Measurements from ENCODE around the gene ABCA4. TPM values are rescaled to one million over a fixed set of nuclear protein-coding genes. Genes with fewer than 3 reads are reported as not detected.

The ABCA4 gene
- total RNA-seq, 2 donors from 2014 or later = under 0.01 TPM

DNA sequence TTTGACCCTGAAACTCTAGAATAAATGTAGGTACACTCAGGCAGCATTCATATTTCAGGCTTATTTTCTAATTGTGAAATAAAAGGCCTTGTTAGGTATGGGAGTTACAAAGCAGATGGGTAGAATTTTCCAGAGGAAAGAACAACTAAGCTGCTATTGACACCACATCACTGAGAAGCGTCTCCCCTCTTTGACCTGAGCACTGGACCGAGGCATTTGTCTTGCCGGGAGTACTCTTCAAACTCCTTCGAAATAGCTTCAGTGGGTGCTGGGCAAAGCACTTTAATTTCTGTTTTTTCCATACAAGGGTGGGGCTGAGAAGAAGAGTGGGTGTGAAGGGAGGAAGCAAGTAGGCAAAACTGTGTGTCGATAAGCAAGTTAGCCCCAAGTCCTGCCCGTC is 36.4 kb downstream of the ABCA4 start:
- Histone ChIP-seq H3K27ac (no peak overlapping the region), H3K9me3 (no peaks in the 10 kb centered on the region), H3K27me3 (no peaks in the 10 kb centered on the region), H3K36me3 (replicated peaks in 1 of 2; ENCODE audit: insufficient read depth in 1 of 2, low read depth in 2 of 2) (no peaks in the 10 kb centered on the region), H3K4me3 (no peak overlapping the region), H3K4me1 (no peaks in the 10 kb centered on the region)
- intact Hi-C loops (cut with DNase I) = no loop called here
- WGBS, 2 donors = 87% methylated on average over 6 of the region's 6 CpGs
- TF ChIP-seq CTCF (IDR thresholded peaks at IDR 0.05) = no peak
- no peak for TF ChIP-seq POLR2A (IDR thresholded peaks at IDR 0.05)
- ATAC-seq = no peak
- DNase-seq = no peak

DNA sequence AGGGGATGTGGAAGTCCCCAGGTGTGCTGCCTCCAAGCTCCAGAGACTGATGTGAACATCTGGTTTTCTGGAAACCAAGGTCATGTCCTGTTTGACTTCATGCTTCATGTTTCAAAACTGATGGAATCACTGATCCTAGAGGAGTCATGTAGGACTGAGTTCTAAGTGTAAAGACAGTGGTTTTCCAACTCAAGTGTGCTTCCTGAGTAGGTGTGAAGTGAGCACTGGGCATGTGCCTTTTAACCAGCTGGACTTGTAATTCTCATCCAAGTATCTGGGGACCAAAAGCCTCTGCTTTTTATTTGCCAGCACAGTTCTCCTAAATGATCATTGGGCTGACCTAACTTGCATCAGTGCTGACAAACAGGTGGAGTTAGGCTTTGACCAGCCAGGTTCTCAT is 36.9 kb downstream of the ABCA4 start:
- TF ChIP-seq CTCF (IDR thresholded peaks at IDR 0.05) (no peak), POLR2A (IDR thresholded peaks at IDR 0.05) (no peak)
- intact Hi-C loops (cut with DNase I) = no loop called here

DNA sequence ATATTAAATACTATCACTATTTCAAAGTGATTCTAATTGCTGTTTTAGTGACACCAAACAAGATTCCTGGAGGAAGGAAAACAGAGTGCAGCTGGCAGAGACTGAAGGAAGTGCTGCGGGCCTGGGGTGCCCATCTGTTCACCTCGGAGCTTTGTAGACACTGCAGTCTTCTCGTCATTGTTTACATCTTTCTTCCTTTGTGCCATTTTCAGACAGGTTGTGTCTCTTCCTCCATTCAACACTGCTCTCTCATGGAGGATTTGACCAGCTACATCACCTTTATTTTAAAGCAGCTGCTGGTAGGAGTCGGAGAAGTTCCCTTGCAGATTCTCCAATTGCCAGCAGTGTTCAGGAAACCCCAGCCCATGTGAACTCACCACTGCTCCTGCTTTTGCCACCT is 37.3 kb downstream of the ABCA4 start:
- TF ChIP-seq POLR2A (IDR thresholded peaks at IDR 0.05) (no peak), CTCF (IDR thresholded peaks at IDR 0.05) (no peak)
- ATAC-seq (no peak), DNase-seq (no peak)
- Histone ChIP-seq H3K27ac (no peak overlapping the region), H3K36me3 (replicated peaks in 1 of 2; ENCODE audit: insufficient read depth in 1 of 2, low read depth in 2 of 2) (no peaks in the 10 kb centered on the region), H3K9me3 (no peaks in the 10 kb centered on the region), H3K27me3 (no peaks in the 10 kb centered on the region), H3K4me1 (no peaks in the 10 kb centered on the region), H3K4me3 (no peak overlapping the region)
- 42 to 46% methylated on average over 4 of the region's 4 CpGs for WGBS, 2 donors
- intact Hi-C loops (cut with DNase I) = no loop called here

More for the DNA sequence above, 36.9 kb downstream of the ABCA4 start:
- no peak for DNase-seq
- Histone ChIP-seq H3K9me3 (no peaks in the 10 kb centered on the region), H3K36me3 (replicated peaks in 1 of 2; ENCODE audit: insufficient read depth in 1 of 2, low read depth in 2 of 2) (no peaks in the 10 kb centered on the region), H3K27ac (no peak overlapping the region), H3K4me1 (no peaks in the 10 kb centered on the region), H3K4me3 (no peak overlapping the region), H3K27me3 (no peaks in the 10 kb centered on the region)
- no peak for ATAC-seq

GRCh38 chr1:94081566-94082344 is 39.2 kb downstream of the ABCA4 start:
- no peak for DNase-seq
- Histone ChIP-seq H3K36me3 (replicated peaks in 1 of 2; ENCODE audit: insufficient read depth in 1 of 2, low read depth in 2 of 2) (no peaks in the 10 kb centered on the region), H3K27me3 (no peaks in the 10 kb centered on the region), H3K4me1 (no peaks in the 10 kb centered on the region), H3K4me3 (no peak overlapping the region), H3K9me3 (no peaks in the 10 kb centered on the region), H3K27ac (no peak overlapping the region)
- TF ChIP-seq POLR2A (IDR thresholded peaks at IDR 0.05) (no peak), CTCF (IDR thresholded peaks at IDR 0.05) (no peak)
- no peak for ATAC-seq
- intact Hi-C loops (cut with DNase I) = no loop called here
- 85 to 91% methylated on average over 7 of the region's 7 CpGs for WGBS, 2 donors

- no peaks in the 10 kb centered on the region for H3K4me1 ChIP-seq
- 74 to 77% methylated on average over 3 of the region's 3 CpGs for WGBS, 2 donors
Measured at GRCh38 chr1:94079989-94080388, 41.0 kb downstream of the ABCA4 start.

More at GRCh38 chr1:94079989-94080388, 41.0 kb downstream of the ABCA4 start:
- no peaks in the 10 kb centered on the region for H3K27me3 ChIP-seq
- no peaks in the 10 kb centered on the region for H3K9me3 ChIP-seq
- H3K27ac ChIP-seq = no peak overlapping the region
- DNase-seq = no peak
- H3K36me3 ChIP-seq (replicated peaks in 1 of 2; ENCODE audit: insufficient read depth in 1 of 2, low read depth in 2 of 2) = no peaks in the 10 kb centered on the region
- intact Hi-C loops (cut with DNase I) = no loop called here
- TF ChIP-seq POLR2A (IDR thresholded peaks at IDR 0.05) = no peak
- TF ChIP-seq CTCF (IDR thresholded peaks at IDR 0.05) = no peak
- no peak for ATAC-seq
- no peak overlapping the region for H3K4me3 ChIP-seq
